GM23338 (cell line): ENCODE measurements around the gene EHD1. TPM values are rescaled to one million over a fixed set of nuclear protein-coding genes. Genes with fewer than 3 reads are reported as not detected.

ENCODE experiments used
- ATAC-seq: fragments of 200-7000 bp; cut with Tn5 transposase; 3 replicates; pipeline ENCODE4 v1.9.1; 2020
- DNase-seq: peaks from one replicate; pipeline ENCODE4 v3.0.0-alpha.2; 2015; ENCODE audit warnings: low spot score
- H2AFZ ChIP-seq: fragments of 200-600 bp; sonication (generic); 2 replicates; pipeline ENCODE4 v1.8.0; 2016; ENCODE audit warnings: antibody characterized with exemption, mild to moderate bottlenecking, moderate library complexity
- H3F3A ChIP-seq: fragments of 200-600 bp; sonication (generic); replicated peaks from 2 replicates; pipeline ENCODE4 v1.8.0; 2017; ENCODE audit warnings: antibody characterized with exemption, mixed run types, low read depth
- H3K27ac ChIP-seq: fragments of 200-600 bp; sonication (generic); 2 replicates; pipeline ENCODE4 v1.6.1; 2016; ENCODE audit warnings: low read depth
- H3K27me3 ChIP-seq: fragments of 200-600 bp; sonication (generic); 2 replicates; pipeline ENCODE4 v1.8.0; 2016; ENCODE audit warnings: mild to moderate bottlenecking, mixed run types, moderate library complexity; ENCODE audit not compliant: insufficient read depth
- H3K36me3 ChIP-seq: fragments of 200-600 bp; sonication (generic); 2 replicates; pipeline ENCODE4 v1.8.0; 2016; ENCODE audit warnings: mild to moderate bottlenecking; ENCODE audit not compliant: insufficient read depth
- H3K4me1 ChIP-seq: fragments of 200-600 bp; sonication (generic); 2 replicates; pipeline ENCODE4 v1.8.0; 2016; ENCODE audit warnings: mild to moderate bottlenecking, moderate library complexity; ENCODE audit not compliant: insufficient read depth
- H3K4me2 ChIP-seq: fragments of 200-600 bp; sonication (generic); 2 replicates; pipeline ENCODE4 v1.7.1; 2017; ENCODE audit warnings: mixed run types
- H3K4me3 ChIP-seq: fragments of 200-600 bp; sonication (generic); 2 replicates; pipeline ENCODE4 v1.6.1; 2016; ENCODE audit warnings: mixed run types
- H3K79me2 ChIP-seq: fragments of 200-600 bp; sonication (generic); replicated peaks from 2 replicates; pipeline ENCODE4 v1.8.0; 2017; ENCODE audit warnings: mild to moderate bottlenecking; ENCODE audit not compliant: insufficient read depth
- H3K9me2 ChIP-seq: fragments of 200-600 bp; sonication (generic); 2 replicates; pipeline ENCODE4 v1.8.0; 2017; ENCODE audit not compliant: insufficient read depth
- H4K20me1 ChIP-seq: fragments of 200-600 bp; sonication (generic); replicated peaks from 2 replicates; pipeline ENCODE4 v1.8.0; 2017; ENCODE audit warnings: mild to moderate bottlenecking; ENCODE audit not compliant: insufficient read depth
- H3K27ac Mint-ChIP-seq: 2 replicates; pipeline ENCODE4 v1.8.0; 2020; ENCODE audit warnings: inconsistent platforms, mild to moderate bottlenecking, moderate library complexity, mixed read lengths
- H3K27me3 Mint-ChIP-seq: 3 replicates; pipeline ENCODE4 v1.8.0; 2022; ENCODE audit warnings: low read depth, mild to moderate bottlenecking, moderate library complexity, mixed read lengths, inconsistent platforms; ENCODE audit not compliant: insufficient read depth, poor library complexity
- H3K36me3 Mint-ChIP-seq: 3 replicates; pipeline ENCODE4 v1.8.0; 2021; ENCODE audit warnings: low read depth, mild to moderate bottlenecking, inconsistent platforms, moderate library complexity, mixed read lengths
- H3K4me1 Mint-ChIP-seq: 3 replicates; pipeline ENCODE4 v1.8.0; 2020; ENCODE audit warnings: mild to moderate bottlenecking, inconsistent platforms, mixed read lengths
- H3K4me3 Mint-ChIP-seq: 3 replicates; pipeline ENCODE4 v1.8.0; 2021; ENCODE audit warnings: moderate library complexity, mild to moderate bottlenecking, inconsistent platforms, mixed read lengths
- H3K9me3 Mint-ChIP-seq: 3 replicates; pipeline ENCODE4 v1.8.0; 2020; ENCODE audit warnings: moderate library complexity, mild to moderate bottlenecking, inconsistent platforms, mixed read lengths
- CREB1 ChIP-seq: fragments of 250-450 bp; sonication (Bioruptor Pico); IDR thresholded peaks from 2 replicates; pipeline ENCODE4 v1.5.0; 2020; ENCODE audit warnings: low read depth, mild to moderate bottlenecking, moderate library complexity
- CTCF ChIP-seq, 2 experiments: fragments of 200-600 bp in 1 of 2; sonication (generic) in 1 of 2; conservative IDR thresholded peaks; 2 replicates each; pipeline versions ENCODE4 v1.5.1 to v1.6.1; 2016 to 2017; ENCODE audit warnings: antibody characterized with exemption in 2 of 2, low read depth in 2 of 2, mild to moderate bottlenecking in 2 of 2, moderate library complexity in 1 of 2
- ETS1 ChIP-seq: IDR thresholded peaks from 2 replicates; pipeline ENCODE4 v1.6.1; 2016; ENCODE audit warnings: antibody characterized with exemption
- EZH2 ChIP-seq: fragments of 200-600 bp; sonication (generic); IDR thresholded peaks from one replicate; pipeline ENCODE4 v1.8.0; 2017; ENCODE audit warnings: antibody characterized with exemption, mild to moderate bottlenecking, low read depth; ENCODE audit not compliant: unreplicated experiment
- EZH2phosphoT487 ChIP-seq: fragments of 200-600 bp; sonication (generic); IDR thresholded peaks from one replicate; pipeline ENCODE4 v1.8.1; 2018; ENCODE audit warnings: antibody characterized with exemption; ENCODE audit not compliant: unreplicated experiment
- JUNB ChIP-seq: IDR thresholded peaks from one replicate; pipeline ENCODE4 v1.6.1; 2016; ENCODE audit warnings: antibody characterized with exemption; ENCODE audit not compliant: unreplicated experiment
- NANOG ChIP-seq: IDR thresholded peaks from 2 replicates; pipeline ENCODE4 v1.6.1; 2016; ENCODE audit warnings: antibody characterized with exemption, borderline replicate concordance
- POLR2AphosphoS5 ChIP-seq: IDR thresholded peaks from 2 replicates; pipeline ENCODE4 v1.6.1; 2016; ENCODE audit warnings: antibody characterized with exemption, low read depth
- ZNF114 ChIP-seq: fragments of 250-450 bp; sonication (Bioruptor Pico); IDR thresholded peaks from 2 replicates; pipeline ENCODE4 v1.5.0; 2020; ENCODE audit warnings: mild to moderate bottlenecking, moderate library complexity
- polyA plus RNA-seq: library from polyadenylated mRNA; unstranded; fragments of >200 nt; fragmentation: Nextera tagmentation; extraction: Ambion mirVana; gene quantifications from 2 replicates; pipeline ENCODE4 v1.2.1, GENCODE V29; 2016
- total RNA-seq: library from RNA; depleted of rRNA; stranded (reverse); fragments of >200 nt; shearing (Covaris generic); gene quantifications from 2 replicates; pipeline ENCODE4 v1.2.3, GENCODE V29; 2014
- TF ChIP-seq, protein P1 (sequence below): IDR thresholded peaks from one replicate; pipeline ENCODE4 v1.6.1; 2018; ENCODE audit warnings: antibody characterized with exemption; ENCODE audit not compliant: unreplicated experiment
- TF ChIP-seq, protein P2 (sequence below): fragments of 250-450 bp; sonication (Bioruptor Pico); IDR thresholded peaks from 2 replicates; pipeline ENCODE4 v1.5.0; 2020; ENCODE audit warnings: mild to moderate bottlenecking, moderate library complexity

The EHD1 gene
- total and polyA plus RNA-seq, 2 experiments from 2014 or later, result 16.7 to 69.7 TPM

DNA sequence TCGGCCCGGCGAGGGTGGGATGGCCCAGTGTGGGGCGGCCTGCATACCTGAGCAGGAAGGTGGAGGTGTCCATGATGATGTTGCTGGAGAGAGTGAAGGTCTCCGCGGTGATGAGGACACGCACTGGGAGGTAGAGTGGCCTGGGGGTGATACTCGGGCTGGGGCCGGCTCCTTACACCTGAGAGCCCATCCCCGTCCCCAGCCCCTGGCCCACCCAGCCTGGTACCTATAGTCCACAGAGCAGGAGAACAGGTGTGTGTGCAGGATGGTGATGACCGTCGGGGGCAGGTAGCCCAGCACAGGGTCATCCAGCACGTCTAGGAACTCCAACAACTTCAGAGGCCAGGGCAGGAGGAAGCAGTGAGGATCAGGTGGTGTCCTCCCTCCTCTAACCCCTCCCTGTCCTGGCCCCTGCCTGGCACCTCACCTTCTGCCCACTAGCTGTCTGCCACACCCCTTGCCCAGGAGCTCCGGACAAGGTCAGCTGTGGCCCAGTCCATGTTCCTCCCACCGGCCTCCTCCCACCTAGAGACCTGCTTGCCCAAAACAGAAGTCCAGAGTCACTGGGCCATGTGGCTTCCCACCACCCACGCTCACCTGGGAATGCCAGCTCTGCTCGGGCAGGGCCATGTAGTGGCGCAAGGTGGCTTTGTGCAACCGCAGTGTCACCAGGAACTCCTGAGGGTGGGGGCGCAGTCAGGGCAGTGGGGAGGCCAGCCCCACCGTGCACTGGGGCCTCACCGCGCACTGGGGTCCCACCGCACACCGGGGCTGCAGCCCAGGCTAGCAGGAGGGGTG, 27.3 kb upstream of the EHD1 start:
- Histone ChIP-seq H2AFZ (no peak overlapping the region), H3K36me3 (no peaks in the 10 kb centered on the region), H3K4me3 (no peak overlapping the region), H3K9me2 (no peaks in the 10 kb centered on the region), H3K27ac (no peak overlapping the region), H3K4me2 (no peak overlapping the region), H3K4me1 (no peaks in the 10 kb centered on the region), H4K20me1 (no peaks in the 10 kb centered on the region; the same call in none of the 2 replicates), H3K79me2 (no peaks in the 10 kb centered on the region), H3F3A (no peaks in the 10 kb centered on the region), H3K27me3 (no peaks in the 10 kb centered on the region)
- DNase-seq (no peak), ATAC-seq (no peak)
- H3K36me3 Mint-ChIP-seq, result peaks cover 4% of the 10 kb centered on the region; the same call in 2 of the 3 replicates
- H3K27ac Mint-ChIP-seq, result no peak overlapping the region
- H3K9me3 Mint-ChIP-seq, result no peaks in the 10 kb centered on the region; the same call in 2 of the 3 replicates
- no peak for TF ChIP-seq EZH2phosphoT487
- no peak for TF ChIP-seq ETS1
- TF ChIP-seq EZH2, result no peak
- no peak for TF ChIP-seq CTCF (conservative IDR thresholded peaks at IDR 0.05; ENCODE audit: low read depth in 2 of 2)
- no peak for TF ChIP-seq ZNF114 (CRISPR knock-in tag)
- no peak for TF ChIP-seq POLR2AphosphoS5
- TF ChIP-seq JUNB, result no peak
- TF ChIP-seq CREB1, result no peak
- TF ChIP-seq, protein P1, sequence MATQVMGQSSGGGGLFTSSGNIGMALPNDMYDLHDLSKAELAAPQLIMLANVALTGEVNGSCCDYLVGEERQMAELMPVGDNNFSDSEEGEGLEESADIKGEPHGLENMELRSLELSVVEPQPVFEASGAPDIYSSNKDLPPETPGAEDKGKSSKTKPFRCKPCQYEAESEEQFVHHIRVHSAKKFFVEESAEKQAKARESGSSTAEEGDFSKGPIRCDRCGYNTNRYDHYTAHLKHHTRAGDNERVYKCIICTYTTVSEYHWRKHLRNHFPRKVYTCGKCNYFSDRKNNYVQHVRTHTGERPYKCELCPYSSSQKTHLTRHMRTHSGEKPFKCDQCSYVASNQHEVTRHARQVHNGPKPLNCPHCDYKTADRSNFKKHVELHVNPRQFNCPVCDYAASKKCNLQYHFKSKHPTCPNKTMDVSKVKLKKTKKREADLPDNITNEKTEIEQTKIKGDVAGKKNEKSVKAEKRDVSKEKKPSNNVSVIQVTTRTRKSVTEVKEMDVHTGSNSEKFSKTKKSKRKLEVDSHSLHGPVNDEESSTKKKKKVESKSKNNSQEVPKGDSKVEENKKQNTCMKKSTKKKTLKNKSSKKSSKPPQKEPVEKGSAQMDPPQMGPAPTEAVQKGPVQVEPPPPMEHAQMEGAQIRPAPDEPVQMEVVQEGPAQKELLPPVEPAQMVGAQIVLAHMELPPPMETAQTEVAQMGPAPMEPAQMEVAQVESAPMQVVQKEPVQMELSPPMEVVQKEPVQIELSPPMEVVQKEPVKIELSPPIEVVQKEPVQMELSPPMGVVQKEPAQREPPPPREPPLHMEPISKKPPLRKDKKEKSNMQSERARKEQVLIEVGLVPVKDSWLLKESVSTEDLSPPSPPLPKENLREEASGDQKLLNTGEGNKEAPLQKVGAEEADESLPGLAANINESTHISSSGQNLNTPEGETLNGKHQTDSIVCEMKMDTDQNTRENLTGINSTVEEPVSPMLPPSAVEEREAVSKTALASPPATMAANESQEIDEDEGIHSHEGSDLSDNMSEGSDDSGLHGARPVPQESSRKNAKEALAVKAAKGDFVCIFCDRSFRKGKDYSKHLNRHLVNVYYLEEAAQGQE, result no peak
- TF ChIP-seq NANOG, result no peak
- TF ChIP-seq, protein P2, sequence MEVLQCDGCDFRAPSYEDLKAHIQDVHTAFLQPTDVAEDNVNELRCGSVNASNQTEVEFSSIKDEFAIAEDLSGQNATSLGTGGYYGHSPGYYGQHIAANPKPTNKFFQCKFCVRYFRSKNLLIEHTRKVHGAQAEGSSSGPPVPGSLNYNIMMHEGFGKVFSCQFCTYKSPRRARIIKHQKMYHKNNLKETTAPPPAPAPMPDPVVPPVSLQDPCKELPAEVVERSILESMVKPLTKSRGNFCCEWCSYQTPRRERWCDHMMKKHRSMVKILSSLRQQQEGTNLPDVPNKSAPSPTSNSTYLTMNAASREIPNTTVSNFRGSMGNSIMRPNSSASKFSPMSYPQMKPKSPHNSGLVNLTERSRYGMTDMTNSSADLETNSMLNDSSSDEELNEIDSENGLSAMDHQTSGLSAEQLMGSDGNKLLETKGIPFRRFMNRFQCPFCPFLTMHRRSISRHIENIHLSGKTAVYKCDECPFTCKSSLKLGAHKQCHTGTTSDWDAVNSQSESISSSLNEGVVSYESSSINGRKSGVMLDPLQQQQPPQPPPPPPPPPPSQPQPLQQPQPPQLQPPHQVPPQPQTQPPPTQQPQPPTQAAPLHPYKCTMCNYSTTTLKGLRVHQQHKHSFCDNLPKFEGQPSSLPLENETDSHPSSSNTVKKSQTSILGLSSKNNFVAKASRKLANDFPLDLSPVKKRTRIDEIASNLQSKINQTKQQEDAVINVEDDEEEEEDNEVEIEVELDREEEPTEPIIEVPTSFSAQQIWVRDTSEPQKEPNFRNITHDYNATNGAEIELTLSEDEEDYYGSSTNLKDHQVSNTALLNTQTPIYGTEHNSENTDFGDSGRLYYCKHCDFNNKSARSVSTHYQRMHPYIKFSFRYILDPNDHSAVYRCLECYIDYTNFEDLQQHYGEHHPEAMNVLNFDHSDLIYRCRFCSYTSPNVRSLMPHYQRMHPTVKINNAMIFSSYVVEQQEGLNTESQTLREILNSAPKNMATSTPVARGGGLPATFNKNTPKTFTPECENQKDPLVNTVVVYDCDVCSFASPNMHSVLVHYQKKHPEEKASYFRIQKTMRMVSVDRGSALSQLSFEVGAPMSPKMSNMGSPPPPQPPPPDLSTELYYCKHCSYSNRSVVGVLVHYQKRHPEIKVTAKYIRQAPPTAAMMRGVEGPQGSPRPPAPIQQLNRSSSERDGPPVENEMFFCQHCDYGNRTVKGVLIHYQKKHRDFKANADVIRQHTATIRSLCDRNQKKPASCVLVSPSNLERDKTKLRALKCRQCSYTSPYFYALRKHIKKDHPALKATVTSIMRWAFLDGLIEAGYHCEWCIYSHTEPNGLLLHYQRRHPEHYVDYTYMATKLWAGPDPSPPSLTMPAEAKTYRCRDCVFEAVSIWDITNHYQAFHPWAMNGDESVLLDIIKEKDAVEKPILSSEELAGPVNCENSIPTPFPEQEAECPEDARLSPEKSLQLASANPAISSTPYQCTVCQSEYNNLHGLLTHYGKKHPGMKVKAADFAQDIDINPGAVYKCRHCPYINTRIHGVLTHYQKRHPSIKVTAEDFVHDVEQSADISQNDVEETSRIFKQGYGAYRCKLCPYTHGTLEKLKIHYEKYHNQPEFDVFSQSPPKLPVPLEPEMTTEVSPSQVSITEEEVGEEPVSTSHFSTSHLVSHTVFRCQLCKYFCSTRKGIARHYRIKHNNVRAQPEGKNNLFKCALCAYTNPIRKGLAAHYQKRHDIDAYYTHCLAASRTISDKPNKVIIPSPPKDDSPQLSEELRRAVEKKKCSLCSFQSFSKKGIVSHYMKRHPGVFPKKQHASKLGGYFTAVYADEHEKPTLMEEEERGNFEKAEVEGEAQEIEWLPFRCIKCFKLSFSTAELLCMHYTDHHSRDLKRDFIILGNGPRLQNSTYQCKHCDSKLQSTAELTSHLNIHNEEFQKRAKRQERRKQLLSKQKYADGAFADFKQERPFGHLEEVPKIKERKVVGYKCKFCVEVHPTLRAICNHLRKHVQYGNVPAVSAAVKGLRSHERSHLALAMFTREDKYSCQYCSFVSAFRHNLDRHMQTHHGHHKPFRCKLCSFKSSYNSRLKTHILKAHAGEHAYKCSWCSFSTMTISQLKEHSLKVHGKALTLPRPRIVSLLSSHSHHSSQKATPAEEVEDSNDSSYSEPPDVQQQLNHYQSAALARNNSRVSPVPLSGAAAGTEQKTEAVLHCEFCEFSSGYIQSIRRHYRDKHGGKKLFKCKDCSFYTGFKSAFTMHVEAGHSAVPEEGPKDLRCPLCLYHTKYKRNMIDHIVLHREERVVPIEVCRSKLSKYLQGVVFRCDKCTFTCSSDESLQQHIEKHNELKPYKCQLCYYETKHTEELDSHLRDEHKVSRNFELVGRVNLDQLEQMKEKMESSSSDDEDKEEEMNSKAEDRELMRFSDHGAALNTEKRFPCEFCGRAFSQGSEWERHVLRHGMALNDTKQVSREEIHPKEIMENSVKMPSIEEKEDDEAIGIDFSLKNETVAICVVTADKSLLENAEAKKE (CRISPR knock-in tag), result no peak
- no peak overlapping the region for H3K4me3 Mint-ChIP-seq
- H3K27me3 Mint-ChIP-seq, result peaks cover 7% of the 10 kb centered on the region
- no peaks in the 10 kb centered on the region for H3K4me1 Mint-ChIP-seq
